GOT3 (cell line): Measurements from ENCODE around the gene IFT25.
"Not testable (repeated sequence)": the region's sequence is repeated elsewhere in the genome, so short reads cannot be mapped to it uniquely, and the experiment has no call there.

Source experiments
- DNase-seq: peaks from one replicate; lab custom pipeline; 2025; ENCODE audit warnings: mixed read lengths; lab: John Stamatoyannopoulos, UW

The IFT25 gene

GRCh38 chr1:53889304-53890298, 55.9 kb downstream of the IFT25 start, which contains the start of gene YIPF1:
Gene YIPF1, minus strand, starts transcription at chr1:53889797. Its CDS starts 860 bp downstream, at chr1:53888937.
- peak; percentile 56 for DNase-seq

GRCh38 chr1:53888681-53889080, 56.8 kb downstream of the IFT25 start:
- no peak for DNase-seq

- DNase-seq = not testable (repeated sequence)
Measured at GRCh38 chr1:53883600-53883999, 61.9 kb downstream of the IFT25 start.

- not testable (repeated sequence) for DNase-seq
Measured at GRCh38 chr1:53881853-53882252, 63.6 kb downstream of the IFT25 start.

GRCh38 chr1:53878492-53879105, 66.9 kb downstream of the IFT25 start:
- no peak for DNase-seq

GRCh38 chr1:53875150-53875549, 70.3 kb downstream of the IFT25 start:
- not testable (repeated sequence) for DNase-seq

GRCh38 chr1:53871773-53872484, 73.6 kb downstream of the IFT25 start:
- DNase-seq = no peak
